ENCODE data around the gene STXBP1.

DNA sequence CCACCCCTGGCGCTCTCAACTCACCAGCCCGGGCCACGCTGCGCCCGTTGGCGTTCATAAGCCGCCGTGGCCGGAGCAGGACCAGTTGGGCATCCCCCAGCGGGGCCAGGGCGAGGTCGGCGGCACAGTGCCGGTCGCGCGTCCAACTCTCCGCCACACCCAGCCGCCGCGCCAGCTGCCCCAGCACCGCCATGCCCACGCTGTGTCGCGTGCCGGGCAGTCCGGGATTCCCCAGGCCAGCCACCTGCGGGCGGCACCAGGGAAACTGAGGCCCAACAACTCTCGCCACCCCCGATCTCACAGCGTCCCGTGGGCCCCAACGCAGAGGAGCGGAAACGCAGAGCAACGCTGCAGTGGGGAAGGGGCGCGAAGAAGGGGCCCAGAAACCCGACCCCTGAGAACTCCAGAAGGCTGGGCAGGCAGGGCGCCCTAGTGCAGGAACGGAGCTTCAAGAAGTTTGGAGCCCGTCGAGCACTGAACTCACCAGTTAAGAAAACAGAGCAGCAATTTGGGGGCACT lies 102.9 kb downstream of the STXBP1 start:
- TF ChIP-seq, protein P1, sequence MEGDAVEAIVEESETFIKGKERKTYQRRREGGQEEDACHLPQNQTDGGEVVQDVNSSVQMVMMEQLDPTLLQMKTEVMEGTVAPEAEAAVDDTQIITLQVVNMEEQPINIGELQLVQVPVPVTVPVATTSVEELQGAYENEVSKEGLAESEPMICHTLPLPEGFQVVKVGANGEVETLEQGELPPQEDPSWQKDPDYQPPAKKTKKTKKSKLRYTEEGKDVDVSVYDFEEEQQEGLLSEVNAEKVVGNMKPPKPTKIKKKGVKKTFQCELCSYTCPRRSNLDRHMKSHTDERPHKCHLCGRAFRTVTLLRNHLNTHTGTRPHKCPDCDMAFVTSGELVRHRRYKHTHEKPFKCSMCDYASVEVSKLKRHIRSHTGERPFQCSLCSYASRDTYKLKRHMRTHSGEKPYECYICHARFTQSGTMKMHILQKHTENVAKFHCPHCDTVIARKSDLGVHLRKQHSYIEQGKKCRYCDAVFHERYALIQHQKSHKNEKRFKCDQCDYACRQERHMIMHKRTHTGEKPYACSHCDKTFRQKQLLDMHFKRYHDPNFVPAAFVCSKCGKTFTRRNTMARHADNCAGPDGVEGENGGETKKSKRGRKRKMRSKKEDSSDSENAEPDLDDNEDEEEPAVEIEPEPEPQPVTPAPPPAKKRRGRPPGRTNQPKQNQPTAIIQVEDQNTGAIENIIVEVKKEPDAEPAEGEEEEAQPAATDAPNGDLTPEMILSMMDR (IDR thresholded peaks at IDR 0.05 in 4 of 5, conservative IDR thresholded peaks at IDR 0.05 in 1 of 5): no peak
- TF ChIP-seq POLR2A (IDR thresholded peaks at IDR 0.05): no peak

All from gastrocnemius medialis (tissue), 4 donors.